Stomach (tissue), 4 donors: Measurements from ENCODE around the gene MLYCD.

Experiments
- EP300 ChIP-seq: sonication (generic); formaldehyde crosslinking; IDR thresholded peaks from one replicate; pipeline ENCODE4 v1.6.1; 2017; ENCODE audit warnings: antibody characterized with exemption
- POLR2A ChIP-seq, 4 donors: fragments of 450-650 bp; IDR thresholded peaks; one replicate each; pipeline ENCODE4 v1.6.1; 2016; ENCODE audit warnings: antibody characterized with exemption in 4 of 4, control low read depth in 2 of 4, mild to moderate bottlenecking in 1 of 4, moderate library complexity in 1 of 4
- POLR2AphosphoS5 ChIP-seq, 3 donors: sonication (generic); formaldehyde crosslinking; IDR thresholded peaks; one replicate each; pipeline ENCODE4 v1.6.1; 2016; ENCODE audit warnings: antibody characterized with exemption in 3 of 3
- TF ChIP-seq, protein P1 (sequence below), 7 experiments: fragments of 450-650 bp in 4 of 7; fragments of 200-600 bp in 3 of 7; sonication (generic) in 3 of 7; IDR thresholded peaks; one replicate each; pipeline ENCODE4 v1.5.1; 2016 to 2019; ENCODE audit warnings: antibody characterized with exemption in 7 of 7, control low read depth in 2 of 7, mild to moderate bottlenecking in 1 of 7

DNA sequence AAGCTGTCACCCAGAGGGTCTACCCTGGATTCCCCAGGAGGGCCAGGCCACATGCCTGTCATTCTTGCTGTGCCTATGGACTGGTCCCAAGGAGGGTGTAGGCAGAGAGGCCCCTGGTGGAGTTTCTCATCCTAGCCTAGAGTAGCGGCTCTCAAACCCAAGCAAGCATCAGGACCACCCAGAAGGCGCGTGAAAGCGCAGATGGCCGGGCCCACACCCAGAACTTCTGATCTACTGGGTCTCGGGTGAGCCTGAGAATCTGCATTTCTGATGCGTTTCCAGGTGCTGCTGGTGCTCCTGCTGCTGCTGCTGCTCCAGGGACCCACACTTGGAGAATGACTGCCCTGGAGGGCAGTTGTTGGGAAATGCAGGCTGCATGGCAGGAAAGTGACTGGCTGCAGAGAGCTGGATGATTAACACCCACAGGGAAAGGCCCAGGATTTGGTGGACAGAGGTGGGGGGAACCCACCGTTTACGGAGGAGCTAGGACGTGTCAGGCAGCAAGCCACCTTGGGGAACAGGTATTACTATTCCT lies 44.7 kb downstream of the MLYCD start:
- TF ChIP-seq, protein P1, sequence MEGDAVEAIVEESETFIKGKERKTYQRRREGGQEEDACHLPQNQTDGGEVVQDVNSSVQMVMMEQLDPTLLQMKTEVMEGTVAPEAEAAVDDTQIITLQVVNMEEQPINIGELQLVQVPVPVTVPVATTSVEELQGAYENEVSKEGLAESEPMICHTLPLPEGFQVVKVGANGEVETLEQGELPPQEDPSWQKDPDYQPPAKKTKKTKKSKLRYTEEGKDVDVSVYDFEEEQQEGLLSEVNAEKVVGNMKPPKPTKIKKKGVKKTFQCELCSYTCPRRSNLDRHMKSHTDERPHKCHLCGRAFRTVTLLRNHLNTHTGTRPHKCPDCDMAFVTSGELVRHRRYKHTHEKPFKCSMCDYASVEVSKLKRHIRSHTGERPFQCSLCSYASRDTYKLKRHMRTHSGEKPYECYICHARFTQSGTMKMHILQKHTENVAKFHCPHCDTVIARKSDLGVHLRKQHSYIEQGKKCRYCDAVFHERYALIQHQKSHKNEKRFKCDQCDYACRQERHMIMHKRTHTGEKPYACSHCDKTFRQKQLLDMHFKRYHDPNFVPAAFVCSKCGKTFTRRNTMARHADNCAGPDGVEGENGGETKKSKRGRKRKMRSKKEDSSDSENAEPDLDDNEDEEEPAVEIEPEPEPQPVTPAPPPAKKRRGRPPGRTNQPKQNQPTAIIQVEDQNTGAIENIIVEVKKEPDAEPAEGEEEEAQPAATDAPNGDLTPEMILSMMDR (IDR thresholded peaks at IDR 0.05) = no peak
- no peak for TF ChIP-seq POLR2A (IDR thresholded peaks at IDR 0.05)
- TF ChIP-seq POLR2AphosphoS5 (IDR thresholded peaks at IDR 0.05) = no peak
- no peak for TF ChIP-seq EP300
